Fibroblast of the aortic adventitia (primary cell): Measurements from ENCODE around the gene LPAR2. TPM values are rescaled to one million over a fixed set of nuclear protein-coding genes. Genes with fewer than 3 reads are reported as not detected.
A peak's percentile ranks its signal among the peaks of the same experiment; 100 is the strongest.

Experiments used
- DNase-seq: peaks from one replicate; pipeline ENCODE4 v3.0.0-alpha.2; 2010; ENCODE audit warnings: low read depth
- H3K4me3 ChIP-seq: 2 replicates; pipeline ENCODE4 v1.5.1; 2011; ENCODE audit warnings: low read depth, mild to moderate bottlenecking, control low read depth, low read length, moderate library complexity
- total RNA-seq: library from RNA; depleted of rRNA; stranded (reverse); fragments of >200 nt; gene quantifications from 2 replicates; pipeline ENCODE4 v1.2.3, GENCODE V29; 2012; ENCODE audit warnings: low replicate concordance
- TF ChIP-seq, protein P1 (sequence below): IDR thresholded peaks from 2 replicates; pipeline ENCODE4 v1.5.1; 2011; ENCODE audit warnings: mild to moderate bottlenecking, low read length, control low read depth, inconsistent platforms; ENCODE audit not compliant: insufficient read depth

LPAR2 gene
- total RNA-seq, 1 donor: 1.1 TPM

DNA sequence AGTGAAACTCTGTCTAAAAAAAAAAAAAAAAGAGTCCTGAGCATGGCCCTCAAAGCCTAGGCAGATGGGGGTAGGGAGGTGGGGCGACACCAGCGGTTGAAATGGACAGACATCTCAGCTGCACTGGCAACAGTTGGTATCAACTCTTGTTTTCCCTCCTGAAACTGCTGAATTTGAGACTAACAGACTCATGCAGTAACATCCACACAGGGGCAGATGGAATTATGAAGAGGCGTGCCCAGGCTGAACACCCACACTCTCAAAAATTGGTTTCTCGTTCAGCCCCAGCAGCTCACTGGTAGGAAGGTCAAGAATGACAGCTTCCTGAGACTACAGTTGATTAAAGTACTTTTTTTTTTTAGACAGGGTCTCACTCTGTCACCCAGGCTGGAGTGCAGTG, 33.6 kb downstream of the LPAR2 start:
- DNase-seq: no peak
- H3K4me3 ChIP-seq: no peak overlapping the region
- TF ChIP-seq, protein P1, sequence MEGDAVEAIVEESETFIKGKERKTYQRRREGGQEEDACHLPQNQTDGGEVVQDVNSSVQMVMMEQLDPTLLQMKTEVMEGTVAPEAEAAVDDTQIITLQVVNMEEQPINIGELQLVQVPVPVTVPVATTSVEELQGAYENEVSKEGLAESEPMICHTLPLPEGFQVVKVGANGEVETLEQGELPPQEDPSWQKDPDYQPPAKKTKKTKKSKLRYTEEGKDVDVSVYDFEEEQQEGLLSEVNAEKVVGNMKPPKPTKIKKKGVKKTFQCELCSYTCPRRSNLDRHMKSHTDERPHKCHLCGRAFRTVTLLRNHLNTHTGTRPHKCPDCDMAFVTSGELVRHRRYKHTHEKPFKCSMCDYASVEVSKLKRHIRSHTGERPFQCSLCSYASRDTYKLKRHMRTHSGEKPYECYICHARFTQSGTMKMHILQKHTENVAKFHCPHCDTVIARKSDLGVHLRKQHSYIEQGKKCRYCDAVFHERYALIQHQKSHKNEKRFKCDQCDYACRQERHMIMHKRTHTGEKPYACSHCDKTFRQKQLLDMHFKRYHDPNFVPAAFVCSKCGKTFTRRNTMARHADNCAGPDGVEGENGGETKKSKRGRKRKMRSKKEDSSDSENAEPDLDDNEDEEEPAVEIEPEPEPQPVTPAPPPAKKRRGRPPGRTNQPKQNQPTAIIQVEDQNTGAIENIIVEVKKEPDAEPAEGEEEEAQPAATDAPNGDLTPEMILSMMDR: no peak

DNA sequence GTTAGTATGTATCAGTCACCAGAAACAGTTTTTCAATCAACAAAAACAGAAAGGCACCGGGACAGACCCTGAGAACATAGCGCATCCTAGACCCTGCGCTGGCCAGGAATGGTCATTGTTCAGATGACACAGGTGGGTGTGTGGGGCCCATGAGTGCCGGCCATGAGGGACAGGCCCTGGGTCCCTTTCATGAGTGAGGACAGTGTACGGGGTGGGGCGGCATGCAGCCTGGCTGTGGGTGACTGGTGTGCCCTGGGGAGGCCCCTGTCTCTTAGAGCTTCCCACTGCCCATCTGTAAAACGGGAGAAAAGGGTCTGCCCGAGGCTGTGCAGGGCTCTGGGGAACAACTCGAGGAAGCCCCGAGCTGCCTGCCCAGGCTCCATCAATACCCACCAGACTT, 35.3 kb downstream of the LPAR2 start:
- DNase-seq: no peak
- TF ChIP-seq, protein P1: no peak
- H3K4me3 ChIP-seq: no peak overlapping the region

DNA sequence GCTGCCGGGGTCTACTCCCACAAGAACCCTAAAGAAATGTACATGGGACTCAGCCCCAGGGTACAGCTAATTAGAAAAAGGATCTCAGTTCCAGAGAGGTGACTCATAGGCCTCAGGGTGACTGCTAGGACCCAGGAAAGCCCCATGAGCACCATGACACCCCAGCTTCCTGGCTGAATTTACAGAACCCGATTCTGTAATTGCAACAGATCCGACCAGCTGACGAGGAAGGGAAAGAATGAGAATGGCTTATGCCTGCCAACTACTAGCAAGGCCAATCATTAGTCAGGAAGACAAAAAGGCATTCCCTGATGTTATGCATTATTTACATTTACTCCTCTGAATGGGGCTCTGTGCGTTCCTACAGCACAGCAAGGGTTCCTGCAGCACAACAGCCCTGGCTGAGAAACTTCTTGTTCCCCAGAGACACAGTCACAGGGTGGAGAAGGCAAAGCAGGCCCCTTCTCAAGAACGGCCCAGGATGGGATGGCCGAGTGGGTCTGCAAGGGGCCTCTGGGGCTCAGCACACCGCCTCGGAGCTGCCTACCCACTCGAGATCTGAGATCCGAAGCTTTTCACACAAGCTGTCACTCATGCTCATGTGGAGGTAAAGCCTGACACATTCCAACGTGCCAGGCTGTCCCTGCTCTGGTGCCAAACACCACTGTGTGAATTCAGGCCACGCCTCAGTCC, 36.7 kb downstream of the LPAR2 start:
- DNase-seq: peak; percentile 91
- no peak overlapping the region for H3K4me3 ChIP-seq
- TF ChIP-seq, protein P1: no peak

DNA sequence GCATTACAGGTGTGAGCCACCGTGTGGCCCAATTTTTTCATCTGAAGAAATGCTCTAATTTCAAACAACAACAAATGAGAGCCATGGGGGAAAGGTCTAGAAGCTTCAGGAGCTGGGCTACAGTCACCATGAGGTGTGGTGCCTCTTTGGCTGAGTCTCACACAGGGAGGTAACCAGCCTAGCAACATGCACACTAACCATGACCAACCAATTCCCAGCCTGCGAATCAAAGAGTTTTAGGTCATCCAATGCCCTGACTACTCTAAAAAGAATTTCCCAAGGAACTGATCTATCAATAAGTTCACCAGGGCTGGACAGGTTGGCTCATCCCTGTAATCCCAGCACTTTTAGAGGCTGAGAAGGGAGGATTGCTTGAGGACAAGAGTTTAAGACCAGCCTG, 39.5 kb downstream of the LPAR2 start:
- DNase-seq: no peak
- no peak overlapping the region for H3K4me3 ChIP-seq
- TF ChIP-seq, protein P1: no peak

DNA sequence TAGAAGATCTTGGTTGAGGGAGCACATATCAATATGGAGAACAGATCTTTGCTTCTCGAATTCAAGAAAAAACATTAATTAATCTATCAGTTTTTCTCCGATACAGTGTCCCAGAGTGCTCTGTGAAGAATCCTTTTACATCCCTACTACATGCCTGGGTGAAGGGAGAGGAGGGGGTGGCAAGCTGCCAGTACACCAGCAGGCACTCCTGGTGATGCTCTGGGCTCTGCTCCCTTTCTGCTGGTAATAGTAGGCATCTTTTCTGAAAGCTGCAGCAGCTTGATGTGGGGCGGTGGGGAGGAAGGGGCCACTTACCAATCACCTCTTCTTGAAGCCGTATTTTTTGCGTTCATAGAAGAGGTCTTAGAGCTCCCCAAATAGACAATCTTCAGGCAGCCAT, 40.2 kb downstream of the LPAR2 start:
- DNase-seq: no peak
- TF ChIP-seq, protein P1: no peak
- no peak overlapping the region for H3K4me3 ChIP-seq

DNA sequence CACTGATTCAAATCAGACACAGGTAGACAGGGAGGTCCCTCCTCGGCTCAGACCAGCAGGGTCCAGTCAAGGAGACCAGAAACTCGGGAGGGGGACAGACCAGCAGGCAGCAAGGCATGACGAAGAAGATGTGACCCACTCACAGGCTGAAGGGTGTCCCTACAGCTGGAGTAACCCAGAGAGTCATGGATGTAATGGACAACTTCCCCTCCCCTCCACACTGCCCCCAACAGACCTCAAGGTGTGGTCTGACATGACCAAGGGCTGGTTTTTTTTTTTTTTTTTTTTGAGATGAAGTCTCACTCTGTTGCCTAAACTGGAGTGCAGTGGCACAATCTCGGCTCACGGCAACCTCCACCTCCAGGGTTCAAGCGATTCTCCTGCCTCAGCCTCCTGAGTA, 43.7 kb downstream of the LPAR2 start:
- no peak for DNase-seq
- TF ChIP-seq, protein P1: no peak
- no peak overlapping the region for H3K4me3 ChIP-seq

DNA sequence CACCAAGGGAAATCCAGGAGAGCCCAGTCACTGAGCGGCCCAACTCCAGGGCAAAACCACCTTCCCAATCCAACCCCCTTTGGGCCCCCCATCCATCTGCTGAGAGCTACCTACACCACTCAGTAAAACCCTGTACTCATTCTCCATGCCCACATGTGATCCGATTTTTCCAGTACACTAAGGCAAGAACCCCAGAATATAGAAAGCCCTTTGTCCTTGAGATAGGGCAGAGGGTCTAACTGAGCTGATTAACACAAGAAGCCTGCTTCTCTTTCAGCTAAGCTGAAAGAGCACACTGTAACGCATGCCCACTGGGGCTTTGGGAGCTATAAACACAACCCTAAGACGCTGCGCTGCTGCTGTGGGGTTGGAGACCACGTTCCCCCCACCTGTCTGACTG, 45.5 kb downstream of the LPAR2 start:
- H3K4me3 ChIP-seq: no peak overlapping the region
- TF ChIP-seq, protein P1: no peak
- DNase-seq: no peak
